HuH-7.5 (cell line): ENCODE measurements around the gene PDLIM3.
"Not testable (repeated sequence)": the region's sequence is repeated elsewhere in the genome, so short reads cannot be mapped to it uniquely, and the experiment has no call there.

Experiments
- DNase-seq: peaks from one replicate; pipeline ENCODE4 v3.0.0; 2011; ENCODE audit warnings: low spot score

PDLIM3 gene

DNA sequence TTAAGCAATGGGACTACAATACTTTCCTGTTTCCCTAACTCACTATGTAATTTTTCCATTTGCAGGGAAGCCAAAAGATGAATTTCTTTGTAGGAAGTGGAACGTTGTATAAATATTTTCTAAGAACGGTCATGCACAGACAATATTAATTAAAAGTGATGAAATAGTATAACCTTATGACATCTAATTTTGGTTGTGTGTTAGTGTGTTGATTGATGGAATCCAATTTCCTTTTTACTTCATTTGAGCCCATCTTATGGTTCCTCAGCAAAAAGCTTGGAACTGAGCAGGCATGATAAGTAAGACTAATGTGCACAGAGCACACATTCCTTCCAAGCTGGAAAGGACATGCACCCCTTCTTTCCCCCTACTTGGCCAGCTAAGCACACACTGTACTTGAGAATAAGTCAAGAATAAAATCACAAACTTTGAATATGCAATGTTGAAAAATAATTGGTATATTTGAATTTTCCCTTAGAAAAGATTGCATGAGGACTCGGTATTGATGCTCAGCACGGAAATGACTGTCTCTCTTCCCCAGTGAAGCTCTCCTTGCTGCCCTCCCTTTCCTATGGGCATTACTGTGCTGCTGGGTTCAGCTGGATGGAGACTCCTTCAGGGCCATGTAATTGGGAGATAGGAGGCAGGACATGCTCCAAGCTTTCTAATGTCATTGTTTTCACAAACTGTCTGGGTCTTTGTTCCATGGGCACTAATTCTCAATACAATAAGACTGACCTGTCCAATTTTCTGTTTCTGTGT is 19.2 kb upstream of the PDLIM3 start:
- no peak for DNase-seq

DNA sequence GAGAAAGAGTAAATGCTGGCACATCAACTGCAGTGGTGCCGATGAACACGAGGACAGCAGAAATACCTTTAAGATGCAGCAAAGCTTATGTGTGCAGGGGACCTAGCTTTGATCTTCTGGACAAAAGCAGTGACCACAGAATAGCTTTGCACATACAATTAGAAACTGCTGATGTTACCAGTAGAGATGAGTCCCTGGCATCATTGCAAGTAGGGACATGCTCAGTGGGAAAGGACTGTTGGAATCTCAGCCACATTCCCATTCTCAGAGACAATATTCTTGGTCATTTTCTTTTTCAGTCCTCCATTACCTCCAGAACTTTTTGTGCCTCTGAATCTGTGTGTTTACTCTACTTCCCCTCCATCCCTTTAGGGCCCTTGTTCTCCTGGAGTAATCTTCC is 16.9 kb upstream of the PDLIM3 start:
- DNase-seq = no peak

- DNase-seq = no peak
These were observed 15.6 kb upstream of the PDLIM3 start for GRCh38 chr4:185550933-185551332.

DNA sequence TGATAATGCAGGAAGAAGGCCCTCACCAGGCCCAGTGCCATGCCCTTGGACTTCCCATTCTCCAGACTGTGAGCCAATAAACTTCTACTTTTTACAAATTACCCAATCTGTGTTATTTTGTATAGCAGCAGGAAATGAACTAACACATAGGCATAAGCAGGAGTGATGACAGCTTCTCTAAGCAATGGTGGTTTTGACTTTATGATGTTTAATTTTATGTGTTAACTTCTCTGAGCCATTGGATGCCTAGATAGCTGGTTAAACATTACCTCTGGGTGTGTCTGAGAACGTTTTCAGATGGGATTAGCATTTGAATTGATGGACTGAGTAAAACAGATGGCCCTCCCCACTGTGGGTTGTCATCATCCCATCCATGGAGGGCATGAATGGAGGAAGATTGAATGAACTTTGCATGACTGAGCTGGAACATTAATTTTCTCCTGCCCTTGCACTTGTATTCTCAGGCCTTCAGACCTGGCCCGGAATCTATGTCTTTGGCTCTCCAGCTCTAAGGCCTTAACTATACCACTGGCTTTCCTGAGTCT is 13.9 kb upstream of the PDLIM3 start:
- no peak for DNase-seq

GRCh38 chr4:185548587-185548986 is 13.3 kb upstream of the PDLIM3 start:
- DNase-seq = no peak

DNA sequence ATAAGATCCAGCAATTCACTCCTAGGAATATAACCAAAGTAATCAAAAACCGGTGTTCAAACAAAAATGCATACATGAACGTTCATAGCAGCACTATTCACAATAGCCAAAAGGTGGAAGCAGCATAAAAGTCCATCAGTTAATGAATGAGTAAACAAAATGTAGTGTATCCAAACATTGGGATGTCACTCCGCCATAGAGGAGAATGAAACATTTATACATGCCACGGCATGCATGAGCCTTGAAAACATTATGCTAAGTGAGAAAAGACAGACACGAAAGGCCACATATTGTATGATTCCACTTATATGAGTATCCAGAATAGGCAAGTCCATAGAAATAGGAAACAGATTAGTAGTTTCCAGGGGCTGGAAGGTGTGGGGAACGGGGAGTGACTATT is 11.0 kb upstream of the PDLIM3 start:
- no peak for DNase-seq

GRCh38 chr4:185542626-185543315 is 7.5 kb upstream of the PDLIM3 start:
- no peak for DNase-seq

- no peak for DNase-seq
These were observed 6.0 kb upstream of the PDLIM3 start for GRCh38 chr4:185541251-185541727.

DNA sequence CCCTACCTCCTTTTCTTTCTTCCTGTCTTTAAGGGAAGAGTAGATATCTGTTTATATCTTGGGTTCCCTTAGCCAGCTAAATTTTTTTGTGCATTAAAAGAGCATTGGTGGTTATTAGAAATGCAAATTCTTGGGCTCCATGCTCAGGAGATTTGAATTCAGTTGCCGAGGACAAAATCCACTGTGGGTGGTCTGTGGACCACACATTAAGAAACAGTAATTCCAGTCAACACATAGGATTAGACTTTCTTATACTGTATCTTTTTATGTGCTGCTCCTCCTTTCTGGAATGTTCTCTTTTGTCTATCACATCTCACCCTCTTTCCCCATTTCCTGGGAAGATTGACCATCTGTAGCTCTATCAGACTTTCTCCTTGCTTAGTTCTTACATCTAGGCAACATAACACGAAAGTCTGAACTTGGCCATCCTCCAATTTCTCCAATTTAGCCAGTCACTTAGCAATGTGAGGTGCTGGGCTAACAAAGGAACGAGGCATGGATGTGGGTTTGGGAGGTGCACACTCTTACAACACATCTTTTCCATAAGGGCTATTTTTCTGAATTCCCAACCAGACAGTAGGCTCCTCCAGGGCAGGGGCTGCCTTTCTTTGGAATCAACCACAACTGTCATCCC is 5.3 kb upstream of the PDLIM3 start:
- DNase-seq = no peak

- DNase-seq = no peak
These were observed 4.7 kb upstream of the PDLIM3 start for GRCh38 chr4:185540040-185540439.

DNA sequence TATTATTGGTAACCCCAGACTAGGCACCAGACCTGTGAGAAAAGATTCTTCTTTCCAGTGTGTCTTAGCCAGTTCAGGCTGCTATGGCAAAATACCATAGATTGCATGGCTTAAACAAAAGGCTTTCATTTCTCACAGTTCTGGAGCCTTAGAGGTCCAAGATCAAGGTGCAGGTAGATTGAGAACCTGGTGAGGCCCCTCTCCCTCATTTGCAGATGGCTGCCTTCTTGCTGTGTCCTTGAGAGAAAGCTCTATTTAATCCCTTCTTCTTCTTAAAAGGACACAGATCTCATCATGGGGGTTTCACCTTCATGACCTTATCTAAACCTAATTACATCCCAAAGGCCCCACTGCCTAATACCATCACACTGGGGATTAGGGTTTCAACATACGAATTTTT is 3.5 kb upstream of the PDLIM3 start:
- DNase-seq = no peak

GRCh38 chr4:185536411-185536709 is 1.1 kb upstream of the PDLIM3 start:
- no peak for DNase-seq

DNA sequence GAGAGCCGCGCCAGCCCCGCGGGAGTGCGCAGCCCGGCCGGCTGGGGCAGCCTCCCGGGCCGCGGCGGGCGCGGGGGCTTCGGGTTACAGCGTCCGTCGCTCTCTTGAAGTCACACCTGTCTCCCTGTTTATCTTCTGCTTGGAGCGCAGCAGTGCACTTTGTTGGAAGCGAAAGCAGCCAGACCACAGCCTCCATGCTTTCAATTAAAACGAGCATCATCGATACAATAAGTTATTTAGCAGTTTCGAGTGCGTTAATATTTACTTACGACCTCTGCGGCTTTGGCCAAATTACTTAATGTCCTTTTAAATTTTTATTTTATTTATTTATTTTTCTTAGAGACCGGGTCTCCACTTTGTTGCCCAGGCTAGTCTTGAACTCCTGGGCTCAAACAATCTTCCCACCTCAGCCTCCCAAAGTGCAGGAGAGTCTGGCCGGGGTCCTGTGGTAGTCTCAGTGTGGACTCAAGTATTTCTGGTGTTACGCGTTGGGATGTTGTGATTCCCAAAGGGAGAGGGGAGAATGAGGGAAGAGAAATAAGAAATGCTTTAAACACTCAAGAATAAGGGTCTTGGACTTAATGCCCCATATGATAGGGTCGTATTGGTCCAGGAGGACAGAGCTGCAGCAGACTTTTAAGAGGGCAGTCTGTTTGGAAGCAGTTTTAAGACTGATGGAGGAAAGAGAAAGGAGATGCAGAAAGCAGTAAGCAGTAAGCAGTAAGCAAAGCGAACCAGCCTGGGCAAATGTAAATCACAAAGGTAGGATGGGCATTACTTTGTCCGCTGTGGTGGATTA is 504 bp upstream of the PDLIM3 start:
- DNase-seq = no peak

DNA sequence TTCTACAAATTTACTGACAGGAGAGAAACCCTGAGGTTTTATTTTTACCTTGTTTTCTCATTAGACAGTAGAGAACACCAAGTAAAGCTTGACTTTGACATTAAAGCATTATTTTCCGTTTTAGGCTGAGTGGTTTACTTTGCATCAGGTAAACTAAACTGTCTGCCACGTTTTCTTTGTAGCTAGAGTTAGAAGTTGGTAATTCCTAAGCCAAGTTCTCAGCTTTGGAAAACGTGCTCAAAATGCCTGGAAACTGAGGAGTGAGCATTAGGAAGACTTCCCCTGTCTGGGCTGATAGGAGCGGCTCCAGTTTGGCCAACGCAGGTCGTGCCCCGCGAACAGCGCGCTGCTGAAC is 819 bp downstream of the PDLIM3 start:
- peak; percentile 15 for DNase-seq

DNA sequence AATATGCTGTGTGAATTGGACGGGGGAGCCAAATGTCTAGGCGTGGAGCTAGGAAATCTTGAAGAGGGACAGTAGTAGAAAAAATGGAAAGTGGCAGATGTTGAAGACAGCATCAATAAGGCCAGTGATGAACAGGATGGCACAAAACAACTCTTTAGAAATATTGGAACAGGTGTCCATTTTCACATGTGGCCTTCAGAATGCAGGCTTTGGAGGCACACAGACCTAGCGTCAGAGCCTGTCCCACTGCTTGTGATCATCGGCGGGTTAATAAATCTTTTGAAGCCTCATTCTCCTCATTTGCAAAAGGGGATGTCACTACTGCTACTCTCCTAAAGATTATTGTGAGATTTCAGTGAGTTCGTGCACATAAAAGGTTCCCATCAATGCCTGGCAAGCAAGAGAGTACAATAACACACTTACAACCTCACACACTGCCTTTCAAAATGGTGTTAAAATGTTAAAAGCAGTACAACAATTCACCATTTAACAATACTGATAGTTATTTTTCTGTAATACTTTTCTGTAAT is 2.4 kb downstream of the PDLIM3 start:
- no peak for DNase-seq

- DNase-seq = no peak
These were observed 3.0 kb downstream of the PDLIM3 start for GRCh38 chr4:185532293-185532692.

- DNase-seq = not testable (repeated sequence)
These were observed 3.7 kb downstream of the PDLIM3 start for GRCh38 chr4:185531654-185532053.

GRCh38 chr4:185529413-185529812 is 5.9 kb downstream of the PDLIM3 start:
- DNase-seq = no peak

- no peak for DNase-seq
These were observed 10.1 kb downstream of the PDLIM3 start for GRCh38 chr4:185524888-185525863.

GRCh38 chr4:185523862-185524261 is 11.4 kb downstream of the PDLIM3 start:
- no peak for DNase-seq

GRCh38 chr4:185522451-185522850 is 12.9 kb downstream of the PDLIM3 start:
- DNase-seq = no peak
